Germinal center (tissue), 1 donor: ENCODE measurements around the gene ZNF334.

Source experiments
- DNase-seq: peaks from one replicate; pipeline ENCODE4 v3.0.0; 2012; ENCODE audit warnings: mixed read lengths, low spot score

Gene ZNF334

DNA sequence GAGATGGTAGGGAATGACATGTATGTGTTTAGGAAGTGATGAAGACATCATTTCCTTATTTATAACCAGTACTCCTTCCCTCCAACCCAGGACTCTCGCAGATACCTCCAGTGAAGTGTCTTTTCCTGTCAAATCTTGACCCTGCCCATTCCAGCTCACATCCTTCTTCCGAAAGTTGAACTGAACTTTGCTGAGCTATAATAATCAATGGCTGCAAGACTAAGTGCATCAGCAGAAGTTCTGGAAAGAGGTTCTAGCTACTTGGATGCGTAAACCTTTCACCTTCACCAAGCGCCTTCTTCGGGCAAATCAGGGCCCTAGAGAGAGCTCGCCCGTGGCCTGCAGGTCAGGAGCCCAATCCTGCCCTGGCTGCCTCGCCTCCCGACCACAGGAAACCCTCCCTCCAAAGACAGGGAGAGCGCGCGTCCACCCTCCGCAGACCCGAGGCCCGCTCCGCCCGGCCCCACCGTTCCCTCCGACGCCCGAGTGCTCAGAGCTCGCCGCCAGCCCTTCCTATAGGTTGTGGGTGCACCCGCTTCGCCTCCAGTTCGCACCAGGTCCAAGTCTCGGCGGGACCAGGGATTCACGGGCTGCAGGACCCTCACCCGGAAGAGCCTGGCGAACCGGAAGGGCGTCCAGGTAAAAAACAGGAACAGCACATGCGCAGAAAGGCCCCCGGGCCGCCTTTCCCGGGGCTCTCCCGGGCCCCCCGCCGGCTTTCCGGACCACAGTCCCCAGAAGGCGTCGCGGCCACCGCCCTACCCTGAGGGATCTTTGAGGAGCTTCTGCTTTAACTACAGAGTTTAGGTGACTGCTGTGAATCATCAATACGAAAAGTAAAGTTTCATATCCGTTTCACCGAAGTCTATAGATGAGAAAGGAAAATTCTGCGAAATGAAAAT lies at the start of gene ZNF334:
ZNF334 (minus strand) TSS at position 617 of the 902 bp plus-strand sequence. CDS start 1,457 bp downstream, outside the sequence.
- no peak for DNase-seq

DNA sequence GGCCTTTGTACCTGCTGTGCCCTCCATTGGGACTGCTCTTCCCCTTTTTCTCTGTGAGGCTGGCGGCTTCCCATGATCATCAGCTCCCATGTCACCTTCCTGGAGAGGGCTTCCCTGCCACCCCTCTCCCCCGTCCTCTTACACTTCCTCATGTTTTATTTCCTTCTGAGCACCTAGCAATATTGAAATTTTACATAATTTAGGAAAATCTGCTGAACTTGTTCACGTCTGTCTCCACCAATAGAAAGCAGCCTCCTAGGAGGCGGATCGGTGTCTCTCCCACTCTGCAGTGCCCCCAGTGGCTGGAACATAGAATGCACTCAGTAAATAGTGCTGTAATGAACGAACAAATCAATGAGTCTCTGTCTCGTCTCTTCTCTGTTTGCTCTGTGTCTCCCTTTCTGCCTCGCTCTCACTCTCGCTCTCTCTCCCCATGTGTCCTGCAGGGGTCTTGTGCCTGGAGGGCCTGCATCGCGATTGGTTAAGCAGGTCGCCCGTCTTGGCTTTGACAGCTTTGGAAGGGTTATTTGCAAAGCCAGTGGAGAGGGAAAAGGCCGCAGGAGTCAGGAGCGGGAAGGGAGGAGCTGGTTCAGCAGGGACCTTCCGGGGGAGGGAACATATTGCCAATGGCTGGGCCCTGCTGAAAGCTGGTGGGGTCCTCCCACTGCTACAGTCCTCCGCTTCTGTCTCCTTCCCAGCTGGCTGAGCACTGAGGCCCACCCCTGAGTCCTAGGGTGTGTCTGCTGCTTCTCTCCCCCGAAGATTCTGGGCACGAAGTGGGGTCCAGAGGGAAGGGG lies 49.2 kb upstream of the ZNF334 start:
- DNase-seq, result peak; percentile 82

DNA sequence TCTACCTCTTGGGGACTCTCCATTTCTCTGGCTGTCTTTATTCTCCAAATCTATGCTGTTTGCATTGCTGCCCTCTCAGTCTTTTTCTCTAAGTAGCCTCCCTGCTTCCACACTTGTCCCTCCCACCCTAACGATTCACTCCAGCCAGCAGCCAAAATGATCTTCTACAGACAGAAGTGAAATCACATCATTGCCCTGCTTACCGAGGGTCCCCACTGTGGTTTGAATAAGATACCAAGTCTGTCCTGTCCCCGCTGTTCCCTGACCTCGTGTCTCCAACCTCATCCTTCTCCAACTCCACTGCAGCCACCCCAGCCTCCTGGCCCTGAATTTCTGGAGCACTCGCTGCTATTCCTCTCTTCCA lies 48.6 kb upstream of the ZNF334 start:
- DNase-seq, result no peak

DNA sequence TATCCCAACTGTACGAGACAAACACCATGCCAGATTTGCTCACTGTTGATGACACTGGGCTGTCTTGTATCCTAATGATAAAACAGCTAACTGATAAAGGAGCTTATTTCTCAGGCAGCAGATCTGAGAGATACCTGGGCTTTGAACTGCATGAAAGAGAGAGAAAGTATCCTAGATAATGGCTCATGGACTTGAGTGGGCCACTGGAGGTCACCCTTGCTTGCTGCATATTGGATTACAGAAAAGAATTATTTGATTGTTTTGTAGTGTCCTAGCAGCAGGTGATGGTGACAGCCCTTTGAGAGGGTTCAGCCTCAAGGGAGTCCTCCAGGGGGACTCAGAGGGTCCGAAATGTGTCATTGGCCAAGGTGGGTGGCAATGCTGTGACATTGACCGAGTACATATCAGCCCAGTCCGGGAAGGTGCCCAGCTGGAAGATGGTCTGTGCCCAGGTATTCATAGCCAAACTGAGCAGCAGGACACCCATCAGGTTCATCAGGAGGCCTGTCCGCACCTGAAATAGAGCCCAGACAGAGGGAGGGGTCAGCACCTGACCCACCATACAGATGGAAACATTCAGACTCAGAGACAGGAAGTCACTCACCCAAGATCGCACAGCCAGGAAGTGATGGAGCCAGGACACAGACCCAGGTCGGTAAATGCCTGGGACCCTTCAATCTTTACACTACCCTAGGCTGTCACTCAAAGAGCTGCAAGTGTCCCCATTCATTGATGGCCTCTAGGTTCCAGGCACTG lies 46.5 kb upstream of the ZNF334 start:
- no peak for DNase-seq

DNA sequence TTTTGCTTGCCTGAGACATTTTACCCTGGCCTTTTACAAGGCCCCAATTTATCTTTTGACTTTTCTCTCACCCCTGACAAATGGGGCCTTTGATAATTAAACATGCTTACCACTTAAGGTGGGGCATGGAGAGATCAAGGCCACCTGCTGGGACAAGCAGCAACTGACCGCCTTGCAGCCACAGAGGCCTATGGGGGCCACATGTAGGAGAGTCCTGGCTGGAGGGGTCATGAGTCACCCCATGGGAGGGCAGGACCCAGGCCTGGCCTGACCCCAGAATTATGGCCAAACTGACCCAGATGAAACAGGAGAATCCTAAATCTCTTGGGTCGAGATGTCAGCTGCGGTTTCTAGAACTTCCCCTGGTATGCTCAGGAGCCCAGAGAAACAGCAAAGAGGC lies 45.6 kb upstream of the ZNF334 start:
- no peak for DNase-seq

DNA sequence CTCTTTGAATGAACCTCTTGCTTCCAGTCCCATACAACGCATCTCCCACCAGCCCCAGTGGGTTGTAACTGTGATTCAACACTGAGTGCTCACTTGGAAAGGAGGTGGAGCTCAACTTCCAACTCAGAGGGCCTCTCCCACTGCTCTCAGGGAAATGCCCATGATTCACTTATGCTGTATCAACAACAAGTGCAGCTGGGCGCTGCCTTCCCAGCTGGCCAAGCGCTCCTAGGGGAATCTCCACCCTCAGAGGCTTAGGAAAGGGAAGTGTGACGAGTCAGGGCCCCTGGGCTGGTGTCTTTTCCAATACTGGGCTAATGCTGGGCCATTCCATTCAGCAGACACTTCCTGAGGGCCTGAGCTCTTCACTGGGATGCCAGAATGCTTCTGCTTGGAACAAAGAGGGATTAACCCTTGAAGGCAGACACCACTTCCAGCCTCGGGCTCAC lies 45.2 kb upstream of the ZNF334 start:
- no peak for DNase-seq

DNA sequence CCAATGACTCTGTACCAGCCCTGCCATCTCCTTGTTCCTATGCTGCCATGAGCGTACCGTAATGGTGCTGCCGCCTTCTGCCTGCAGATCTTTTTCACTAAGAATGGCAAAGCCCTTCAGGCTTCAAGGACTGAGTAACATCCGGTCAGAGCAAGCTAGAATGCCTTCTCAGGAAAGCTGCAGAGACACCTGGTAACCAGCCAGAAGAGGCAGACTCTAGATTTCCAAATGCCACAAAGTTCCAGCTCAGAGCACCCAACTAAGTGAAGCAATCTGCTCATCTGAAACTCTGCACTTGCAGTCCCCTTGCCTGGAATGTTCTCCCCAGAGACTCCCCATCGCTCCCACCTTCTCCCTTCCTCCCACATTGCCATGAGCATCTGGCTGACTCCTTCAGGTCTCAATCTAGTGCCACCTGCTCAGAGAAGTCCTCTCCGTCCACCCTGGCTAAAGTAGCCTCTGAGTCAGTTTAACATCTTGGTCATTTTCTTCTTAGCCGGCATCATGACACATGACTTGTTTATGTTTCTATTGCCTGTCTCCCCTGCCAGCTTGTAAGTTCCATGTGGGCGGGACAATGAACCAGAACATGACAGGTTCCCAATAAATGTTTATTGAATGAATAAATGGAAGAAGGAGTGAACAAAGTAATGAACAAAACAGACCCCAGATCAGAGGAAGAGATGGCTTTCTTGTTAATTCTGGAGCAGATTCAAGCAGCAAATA lies 44.0 kb upstream of the ZNF334 start:
- no peak for DNase-seq

DNA sequence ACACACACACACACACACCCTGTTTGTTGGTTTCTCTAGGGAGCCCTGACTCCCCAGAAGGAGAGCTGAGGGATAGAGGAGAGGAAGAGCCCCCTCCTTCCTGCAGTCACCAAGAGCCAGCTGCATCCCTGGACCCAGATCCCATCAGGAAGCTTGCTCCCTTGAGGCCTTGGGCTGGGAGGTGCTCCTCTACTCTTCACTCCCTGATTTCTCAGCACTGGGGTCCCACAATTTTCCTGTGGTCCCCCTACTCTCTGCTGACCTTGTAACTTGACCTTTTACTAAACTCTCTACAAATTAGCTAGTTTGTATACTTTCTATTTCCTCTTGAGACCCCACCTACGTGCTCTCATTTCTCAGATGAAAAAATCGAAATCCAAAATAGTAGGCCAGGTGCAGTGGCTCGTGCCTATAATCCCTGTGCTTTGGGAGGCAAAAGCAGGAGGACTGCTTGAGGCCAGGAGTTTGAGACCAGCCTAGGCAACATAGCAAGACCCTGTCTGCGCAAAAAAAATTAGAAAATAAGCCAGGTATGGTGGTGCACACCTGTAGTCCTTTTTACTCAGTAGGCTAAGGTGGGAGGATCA lies 42.1 kb upstream of the ZNF334 start:
- no peak for DNase-seq

DNA sequence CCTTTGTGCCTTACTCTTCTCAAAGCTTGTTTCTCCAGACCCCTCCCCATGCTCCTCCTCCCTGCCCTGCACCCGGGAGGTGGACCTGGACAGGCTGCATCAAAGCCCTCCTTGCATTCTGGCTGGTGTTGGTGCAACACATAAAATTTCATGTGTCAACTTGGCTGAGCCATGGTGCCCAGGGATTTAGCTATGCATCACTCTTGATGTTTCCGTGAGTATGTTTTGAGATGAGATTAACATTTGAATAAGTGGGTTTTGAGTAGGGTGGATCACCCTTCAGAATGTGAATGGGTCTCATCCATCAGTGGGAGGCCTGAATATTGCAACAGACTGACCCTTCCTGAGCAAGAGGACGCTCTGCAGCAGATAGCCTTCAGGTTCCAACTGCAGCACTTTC lies 41.5 kb upstream of the ZNF334 start:
- no peak for DNase-seq

DNA sequence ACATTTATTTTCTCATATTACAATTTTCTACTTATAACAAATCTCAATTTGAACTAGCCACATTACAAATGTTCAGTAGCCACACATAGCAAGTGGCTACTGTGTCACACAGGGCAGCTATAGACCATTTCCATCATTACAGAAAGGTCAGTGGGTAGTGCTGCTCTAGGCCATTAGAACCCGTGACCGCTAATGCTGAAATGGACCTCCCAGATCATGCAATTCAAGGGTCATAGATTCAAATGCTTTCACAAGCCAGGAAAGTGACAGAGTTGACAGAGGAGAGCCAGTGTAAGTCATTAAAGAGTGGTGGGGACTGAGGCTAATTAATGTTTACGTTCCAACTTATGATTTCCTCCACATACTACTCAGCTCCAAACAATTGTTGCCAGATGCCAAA lies 40.6 kb upstream of the ZNF334 start:
- no peak for DNase-seq

DNA sequence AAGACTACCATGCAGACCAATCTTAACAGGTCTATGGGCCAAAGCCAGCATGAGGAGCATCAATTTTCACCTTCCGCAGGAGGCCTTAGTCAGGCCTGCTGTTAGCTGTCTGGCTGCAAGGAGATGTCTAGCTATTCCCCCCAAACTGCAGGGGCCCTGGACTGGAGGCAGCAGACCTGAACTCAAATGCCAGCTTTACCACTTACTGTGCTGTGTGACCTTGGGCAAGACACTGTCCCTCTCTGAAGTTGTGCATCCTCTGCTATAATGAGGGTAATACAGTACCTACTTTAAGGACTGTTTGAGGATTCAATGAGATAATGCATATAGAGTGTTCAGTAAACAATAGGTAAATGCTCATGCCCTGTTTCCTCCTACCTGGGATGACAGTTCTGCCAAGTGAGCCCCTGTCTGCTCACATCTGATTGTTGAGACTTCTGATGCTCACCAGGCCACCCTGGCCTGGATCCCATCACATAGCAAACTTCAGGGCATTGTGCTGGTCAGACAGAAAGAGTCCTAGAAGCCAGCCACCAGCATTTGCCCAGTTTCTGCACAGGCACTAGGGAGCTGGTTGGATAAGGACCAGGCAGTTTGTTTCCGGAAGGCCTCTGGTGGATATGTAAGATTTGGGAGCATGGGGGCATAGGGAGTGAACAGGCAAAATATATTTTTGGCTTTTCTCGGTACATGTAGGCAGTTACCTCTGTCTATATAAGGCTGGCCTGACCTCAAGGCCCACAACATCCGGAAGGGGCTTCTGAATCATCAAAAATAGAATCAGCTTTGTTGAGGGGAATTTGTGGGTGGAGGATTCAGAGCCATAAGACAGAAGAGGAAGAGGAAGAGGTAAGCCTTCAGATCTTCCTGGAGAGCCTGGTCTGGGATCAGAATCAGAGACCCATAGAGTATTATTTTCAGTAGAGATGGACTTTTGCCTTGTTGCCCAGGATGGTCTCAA lies 39.4 kb upstream of the ZNF334 start:
- DNase-seq, result no peak

DNA sequence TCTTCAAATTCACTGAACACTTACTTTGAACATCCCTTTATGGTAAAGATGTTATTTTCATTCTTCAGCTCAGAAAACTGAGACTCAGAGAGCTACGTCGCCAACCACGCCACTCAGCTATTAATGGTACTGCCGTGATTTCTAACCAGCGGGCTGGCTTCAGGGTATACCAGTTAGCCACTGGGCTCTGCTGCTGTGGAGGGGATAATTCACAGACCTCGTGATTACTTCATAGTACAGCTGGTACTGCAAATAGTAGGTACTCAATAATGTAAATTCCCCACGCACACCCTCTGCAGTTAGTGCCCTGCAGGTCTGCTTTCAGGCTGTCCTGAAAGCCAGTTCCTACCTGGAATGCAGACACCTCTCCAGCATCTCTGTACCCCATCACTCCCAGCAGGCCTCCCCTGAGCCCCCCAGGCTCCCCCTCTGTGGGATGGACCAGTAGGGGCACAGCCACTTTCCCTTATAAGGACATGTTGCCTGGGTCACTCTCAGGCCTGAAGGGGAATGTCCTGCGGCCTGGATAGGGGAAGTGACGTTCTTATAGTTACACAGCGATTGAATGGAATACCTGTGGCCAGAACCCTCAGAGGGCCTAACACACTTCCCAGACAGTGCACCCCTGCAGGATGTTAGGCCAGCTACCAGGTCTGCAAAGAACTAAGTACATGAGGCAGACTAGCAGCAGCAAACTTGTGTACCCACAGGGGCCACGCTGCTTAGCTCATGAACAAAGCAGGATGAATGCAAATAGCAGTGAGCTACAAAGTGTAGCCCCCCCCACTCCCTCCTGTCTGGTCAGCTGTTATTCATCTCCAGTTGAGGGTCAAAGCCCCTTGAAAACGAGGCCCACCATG lies 38.4 kb upstream of the ZNF334 start:
- no peak for DNase-seq

DNA sequence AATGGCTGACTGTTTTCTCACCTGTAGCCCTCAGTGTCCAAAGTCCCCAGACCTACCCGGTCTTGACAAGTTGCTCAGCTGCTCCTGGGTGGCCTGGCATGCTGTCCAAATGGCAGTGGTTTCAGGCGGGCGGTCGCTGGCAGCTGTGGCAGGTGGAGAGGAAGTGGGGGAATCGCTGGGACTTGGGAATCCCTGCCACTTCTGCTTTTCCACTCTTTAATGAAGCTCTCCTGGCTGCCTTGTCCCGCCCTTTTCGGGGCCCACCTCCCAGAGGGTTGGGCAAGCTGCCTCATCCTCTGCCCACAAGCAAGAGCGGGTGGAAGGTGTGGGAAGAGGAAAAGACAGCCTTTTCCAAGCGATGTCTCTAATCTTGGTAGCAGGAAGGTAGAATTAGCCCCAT lies 37.1 kb upstream of the ZNF334 start, which contains the start of gene OCSTAMP:
OCSTAMP (minus strand) TSS at position 194 of the 400 bp plus-strand sequence; CDS start at position 100, 94 bp downstream.
- DNase-seq, result no peak

DNA sequence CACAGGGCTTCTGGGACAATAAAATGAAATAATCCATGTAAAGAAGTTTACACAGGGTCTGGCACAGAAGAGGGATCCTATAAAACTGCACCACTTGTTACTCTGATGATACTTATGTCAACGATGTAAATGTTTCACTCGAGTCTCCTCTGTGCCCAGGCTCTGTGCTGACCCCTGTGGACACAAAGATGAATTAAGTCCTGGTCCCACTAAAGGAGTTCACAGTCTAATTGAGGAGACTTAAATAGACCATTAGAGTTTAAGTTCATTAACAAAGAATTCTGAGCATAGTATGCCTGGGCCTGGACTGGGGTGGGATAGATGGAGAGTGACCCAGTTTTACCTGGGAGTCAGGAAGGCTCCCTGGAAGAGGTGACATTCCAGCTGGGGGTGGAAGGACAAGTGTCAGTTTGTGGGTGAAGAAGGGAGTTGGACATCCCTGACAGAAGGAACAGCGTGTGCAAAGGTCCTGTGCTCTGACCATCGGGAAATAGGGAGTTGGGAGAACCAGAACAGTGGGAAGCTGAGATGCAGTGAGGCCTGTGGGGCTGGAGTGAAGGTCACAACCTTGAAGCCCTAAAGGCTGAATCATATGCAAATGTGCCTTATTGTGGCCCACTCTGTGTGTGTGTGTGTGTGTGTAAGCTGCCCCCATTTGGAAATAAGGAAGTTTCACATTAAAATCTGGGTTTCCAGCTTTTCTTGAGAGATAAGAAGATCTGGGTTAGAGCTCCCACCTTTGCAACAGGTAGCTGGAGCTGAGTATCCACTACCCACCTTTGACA lies 36.0 kb upstream of the ZNF334 start:
- no peak for DNase-seq

DNA sequence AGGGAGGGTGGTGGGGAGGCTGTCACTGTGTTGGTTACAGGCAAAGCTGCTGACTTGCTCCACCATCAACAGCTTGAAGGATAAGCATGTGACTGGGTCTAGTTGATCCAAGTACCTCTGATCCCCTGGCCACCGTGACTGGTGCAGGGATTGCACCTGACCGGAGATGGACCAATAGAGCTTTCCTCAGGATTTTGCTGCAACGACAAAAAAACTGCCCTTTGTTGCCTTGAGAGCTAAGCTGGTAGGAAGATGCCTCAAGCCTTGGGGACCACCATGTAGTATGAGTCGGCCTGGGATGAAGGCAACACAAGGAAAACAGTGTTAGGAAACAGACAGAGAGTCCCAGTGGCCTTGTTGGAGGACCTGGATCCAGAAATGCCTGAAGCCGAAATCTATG lies 35.3 kb upstream of the ZNF334 start:
- DNase-seq, result no peak

DNA sequence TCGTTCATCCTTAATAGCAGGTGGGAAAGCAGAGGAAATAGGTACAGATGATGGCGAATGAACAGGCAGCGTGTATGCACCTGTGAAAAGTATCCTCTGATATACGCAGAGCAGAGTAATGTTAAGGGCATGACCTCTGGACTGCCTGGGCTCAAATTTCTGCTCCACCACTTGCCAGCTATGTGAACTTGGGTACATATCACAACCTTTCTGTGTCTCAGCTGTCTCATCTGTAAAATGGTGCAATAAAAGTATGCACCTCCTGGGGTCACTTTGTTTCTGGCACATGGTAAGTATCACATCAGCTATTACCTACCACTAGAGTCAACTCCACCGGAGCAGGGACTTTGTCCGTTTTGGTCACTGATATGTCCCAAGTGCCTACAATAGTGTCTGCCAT lies 34.6 kb upstream of the ZNF334 start:
- DNase-seq, result no peak

DNA sequence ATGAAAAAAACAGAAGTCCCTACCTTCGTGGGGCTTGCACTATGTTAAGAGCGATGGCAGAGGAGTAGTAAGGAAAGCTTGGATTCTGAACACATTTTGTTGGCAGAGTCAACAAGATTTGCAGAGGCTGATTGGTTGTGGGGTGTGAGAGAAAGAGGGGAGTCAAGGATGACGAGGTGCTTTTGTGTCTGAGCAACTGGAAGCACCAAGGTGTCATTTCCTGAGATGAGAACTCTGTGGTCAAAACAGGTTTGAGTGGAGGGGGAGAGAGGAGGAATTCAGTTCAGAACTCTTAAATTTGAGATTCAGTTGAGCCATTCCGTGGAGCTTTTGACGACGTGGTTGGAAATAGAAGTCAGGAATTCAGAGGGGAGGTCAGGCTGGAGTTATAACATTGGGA lies 33.6 kb upstream of the ZNF334 start:
- DNase-seq, result no peak

DNA sequence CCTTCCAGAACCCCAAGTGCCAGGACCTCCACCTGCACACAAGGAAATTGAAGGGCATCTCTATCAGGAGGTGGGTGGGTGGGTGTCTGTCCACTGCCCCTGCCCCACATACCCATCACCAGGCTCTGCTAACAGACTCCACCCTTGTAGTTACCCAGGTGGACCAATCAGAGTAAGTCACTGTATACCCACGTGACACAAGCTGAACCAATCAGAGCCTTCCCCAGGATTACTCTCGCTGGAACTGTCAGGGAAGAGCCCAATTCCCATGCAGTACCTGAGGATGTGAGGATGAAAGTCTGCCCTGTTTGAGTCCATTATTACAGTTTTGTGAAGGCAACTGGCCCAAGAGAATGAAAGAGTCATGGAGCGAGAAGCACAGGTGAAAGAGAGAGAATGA lies 32.9 kb upstream of the ZNF334 start:
- no peak for DNase-seq
